ENCODE measurements around the gene SPATA25. TPM values are rescaled to one million over a fixed set of nuclear protein-coding genes. Genes with fewer than 3 reads are reported as not detected.

Gene SPATA25
- total RNA-seq, 1 experiment from 2014 or later, result 1.8 TPM

GRCh38 chr20:45917790-45918141 is 30.3 kb upstream of the SPATA25 start:
- ChIA-PET CTCF (no interaction called here), POLR2A (interaction anchor here (0.8 kb wide), 1 partner anchor 19 kb away, joined by 3 read pairs; no protein-coding TSS in a partner anchor)
- TF ChIP-seq POLR2AphosphoS5 (IDR thresholded peaks at IDR 0.05; ENCODE audit: low read depth, low read length), result no peak
- no peak for TF ChIP-seq SIN3A (IDR thresholded peaks at IDR 0.05; ENCODE audit: borderline replicate concordance, insufficient read depth, low read depth, low read length)
- TF ChIP-seq TCF7L2 (IDR thresholded peaks at IDR 0.05; ENCODE audit: low read depth, low read length), result no peak
- no peaks in the 10 kb centered on the region for H3K36me3 ChIP-seq (ENCODE audit: control insufficient read depth, insufficient read depth, low read length)
- DNase-seq (ENCODE audit: low read depth, low spot score) (no peak), ATAC-seq (no peak)
- H3K4me3 ChIP-seq (ENCODE audit: low read depth in 2 of 2, low read length in 2 of 2), result no peak overlapping the region
- intact Hi-C loops (cut with micrococcal nuclease; ENCODE audit: unreplicated experiment) (no loop called here), in situ Hi-C loops (cut with HindIII; ENCODE audit: low pct_unique_long_range_greater_than_20kb, low sequenced_read_pairs) (no loop called here)
- H3K27me3 ChIP-seq (ENCODE audit: control insufficient read depth, insufficient read depth, low read length), result no peaks in the 10 kb centered on the region
- no peaks in the 10 kb centered on the region for H3K4me1 ChIP-seq (ENCODE audit: control insufficient read depth, insufficient read depth, low read length)
- no peak overlapping the region for H3K27ac ChIP-seq (ENCODE audit: low read length)
- H3K9me3 ChIP-seq (ENCODE audit: control insufficient read depth, insufficient read depth, low read depth, low read length), result no peaks in the 10 kb centered on the region
- BruUV-seq (replicated peaks), result no TSS peak

GRCh38 chr20:45913116-45913515 is 25.7 kb upstream of the SPATA25 start:
- ChIA-PET CTCF (no interaction called here), POLR2A (no interaction called here)
- no peak overlapping the region for H3K27ac ChIP-seq (ENCODE audit: low read length)
- TF ChIP-seq, protein P1, sequence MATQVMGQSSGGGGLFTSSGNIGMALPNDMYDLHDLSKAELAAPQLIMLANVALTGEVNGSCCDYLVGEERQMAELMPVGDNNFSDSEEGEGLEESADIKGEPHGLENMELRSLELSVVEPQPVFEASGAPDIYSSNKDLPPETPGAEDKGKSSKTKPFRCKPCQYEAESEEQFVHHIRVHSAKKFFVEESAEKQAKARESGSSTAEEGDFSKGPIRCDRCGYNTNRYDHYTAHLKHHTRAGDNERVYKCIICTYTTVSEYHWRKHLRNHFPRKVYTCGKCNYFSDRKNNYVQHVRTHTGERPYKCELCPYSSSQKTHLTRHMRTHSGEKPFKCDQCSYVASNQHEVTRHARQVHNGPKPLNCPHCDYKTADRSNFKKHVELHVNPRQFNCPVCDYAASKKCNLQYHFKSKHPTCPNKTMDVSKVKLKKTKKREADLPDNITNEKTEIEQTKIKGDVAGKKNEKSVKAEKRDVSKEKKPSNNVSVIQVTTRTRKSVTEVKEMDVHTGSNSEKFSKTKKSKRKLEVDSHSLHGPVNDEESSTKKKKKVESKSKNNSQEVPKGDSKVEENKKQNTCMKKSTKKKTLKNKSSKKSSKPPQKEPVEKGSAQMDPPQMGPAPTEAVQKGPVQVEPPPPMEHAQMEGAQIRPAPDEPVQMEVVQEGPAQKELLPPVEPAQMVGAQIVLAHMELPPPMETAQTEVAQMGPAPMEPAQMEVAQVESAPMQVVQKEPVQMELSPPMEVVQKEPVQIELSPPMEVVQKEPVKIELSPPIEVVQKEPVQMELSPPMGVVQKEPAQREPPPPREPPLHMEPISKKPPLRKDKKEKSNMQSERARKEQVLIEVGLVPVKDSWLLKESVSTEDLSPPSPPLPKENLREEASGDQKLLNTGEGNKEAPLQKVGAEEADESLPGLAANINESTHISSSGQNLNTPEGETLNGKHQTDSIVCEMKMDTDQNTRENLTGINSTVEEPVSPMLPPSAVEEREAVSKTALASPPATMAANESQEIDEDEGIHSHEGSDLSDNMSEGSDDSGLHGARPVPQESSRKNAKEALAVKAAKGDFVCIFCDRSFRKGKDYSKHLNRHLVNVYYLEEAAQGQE (IDR thresholded peaks at IDR 0.05; ENCODE audit: insufficient read depth in 1 of 2, low read depth in 2 of 2, low read length in 1 of 2), result no peak
- no peak for TF ChIP-seq TCF7L2 (IDR thresholded peaks at IDR 0.05; ENCODE audit: low read depth, low read length)
- no peak for TF ChIP-seq POLR2AphosphoS5 (IDR thresholded peaks at IDR 0.05; ENCODE audit: low read depth, low read length)
- TF ChIP-seq, protein P2, sequence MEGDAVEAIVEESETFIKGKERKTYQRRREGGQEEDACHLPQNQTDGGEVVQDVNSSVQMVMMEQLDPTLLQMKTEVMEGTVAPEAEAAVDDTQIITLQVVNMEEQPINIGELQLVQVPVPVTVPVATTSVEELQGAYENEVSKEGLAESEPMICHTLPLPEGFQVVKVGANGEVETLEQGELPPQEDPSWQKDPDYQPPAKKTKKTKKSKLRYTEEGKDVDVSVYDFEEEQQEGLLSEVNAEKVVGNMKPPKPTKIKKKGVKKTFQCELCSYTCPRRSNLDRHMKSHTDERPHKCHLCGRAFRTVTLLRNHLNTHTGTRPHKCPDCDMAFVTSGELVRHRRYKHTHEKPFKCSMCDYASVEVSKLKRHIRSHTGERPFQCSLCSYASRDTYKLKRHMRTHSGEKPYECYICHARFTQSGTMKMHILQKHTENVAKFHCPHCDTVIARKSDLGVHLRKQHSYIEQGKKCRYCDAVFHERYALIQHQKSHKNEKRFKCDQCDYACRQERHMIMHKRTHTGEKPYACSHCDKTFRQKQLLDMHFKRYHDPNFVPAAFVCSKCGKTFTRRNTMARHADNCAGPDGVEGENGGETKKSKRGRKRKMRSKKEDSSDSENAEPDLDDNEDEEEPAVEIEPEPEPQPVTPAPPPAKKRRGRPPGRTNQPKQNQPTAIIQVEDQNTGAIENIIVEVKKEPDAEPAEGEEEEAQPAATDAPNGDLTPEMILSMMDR (IDR thresholded peaks at IDR 0.05), result no peak
- no peak for TF ChIP-seq SIN3A (IDR thresholded peaks at IDR 0.05; ENCODE audit: borderline replicate concordance, insufficient read depth, low read depth, low read length)
- ATAC-seq (no peak), DNase-seq (ENCODE audit: low read depth, low spot score) (no peak)
- H3K4me1 ChIP-seq (ENCODE audit: control insufficient read depth, insufficient read depth, low read length), result peaks cover 18% of the 10 kb centered on the region
- in situ Hi-C loops (cut with HindIII; ENCODE audit: low pct_unique_long_range_greater_than_20kb, low sequenced_read_pairs) (no loop called here), intact Hi-C loops (cut with micrococcal nuclease; ENCODE audit: unreplicated experiment) (no loop called here)
- H3K27me3 ChIP-seq (ENCODE audit: control insufficient read depth, insufficient read depth, low read length), result no peaks in the 10 kb centered on the region
- no peaks in the 10 kb centered on the region for H3K36me3 ChIP-seq (ENCODE audit: control insufficient read depth, insufficient read depth, low read length)
- no peak overlapping the region for H3K4me3 ChIP-seq (ENCODE audit: low read depth in 2 of 2, low read length in 2 of 2)
- H3K9me3 ChIP-seq (ENCODE audit: control insufficient read depth, insufficient read depth, low read depth, low read length), result no peaks in the 10 kb centered on the region
- no TSS peak for BruUV-seq (replicated peaks)

- Histone ChIP-seq H3K27ac (ENCODE audit: low read length) (peak overlapping the region; percentile 39; the same call in 1 of the 2 replicates), H3K27me3 (ENCODE audit: control insufficient read depth, insufficient read depth, low read length) (no peaks in the 10 kb centered on the region), H3K4me3 (ENCODE audit: low read depth in 2 of 2, low read length in 2 of 2) (peak overlapping the region; percentile 39 to 62; a peak in 3 of 4 replicates), H3K4me1 (ENCODE audit: control insufficient read depth, insufficient read depth, low read length) (peaks cover 18% of the 10 kb centered on the region), H3K9me3 (ENCODE audit: control insufficient read depth, insufficient read depth, low read depth, low read length) (no peaks in the 10 kb centered on the region), H3K36me3 (ENCODE audit: control insufficient read depth, insufficient read depth, low read length) (no peaks in the 10 kb centered on the region)
- ATAC-seq (no peak), DNase-seq (ENCODE audit: low read depth, low spot score) (no peak)
- TF ChIP-seq, protein P1 (IDR thresholded peaks at IDR 0.05; ENCODE audit: insufficient read depth in 1 of 2, low read depth in 2 of 2, low read length in 1 of 2), result no peak
- no peak for TF ChIP-seq POLR2AphosphoS5 (IDR thresholded peaks at IDR 0.05; ENCODE audit: low read depth, low read length)
- TF ChIP-seq SIN3A (IDR thresholded peaks at IDR 0.05; ENCODE audit: borderline replicate concordance, insufficient read depth, low read depth, low read length), result no peak
- TF ChIP-seq TCF7L2 (IDR thresholded peaks at IDR 0.05; ENCODE audit: low read depth, low read length), result no peak
- TF ChIP-seq, protein P2 (IDR thresholded peaks at IDR 0.05), result no peak
- BruUV-seq (replicated peaks), result no TSS peak
- in situ Hi-C loops (cut with HindIII; ENCODE audit: low pct_unique_long_range_greater_than_20kb, low sequenced_read_pairs) (no loop called here), intact Hi-C loops (cut with micrococcal nuclease; ENCODE audit: unreplicated experiment) (no loop called here)
- ChIA-PET POLR2A (no interaction called here), CTCF (no interaction called here)
Observed at GRCh38 chr20:45912344-45912682, 24.9 kb upstream of the SPATA25 start.
